Testis (tissue), 2 donors: Measurements from ENCODE around the gene CD3D.

Experiments
- CTCF ChIP-seq, 3 experiments: fragments of 450-650 bp in 2 of 3; fragments of 200-600 bp in 1 of 3; sonication (generic) in 1 of 3; IDR thresholded peaks; one replicate each; pipeline ENCODE4 v1.5.1; 2016 to 2019; ENCODE audit warnings: antibody characterized with exemption in 3 of 3, mild to moderate bottlenecking in 2 of 3, moderate library complexity in 1 of 3
- POLR2A ChIP-seq: fragments of 450-650 bp; IDR thresholded peaks from one replicate; pipeline ENCODE4 v1.6.1; 2017; ENCODE audit warnings: antibody characterized with exemption, mild to moderate bottlenecking, moderate library complexity

DNA sequence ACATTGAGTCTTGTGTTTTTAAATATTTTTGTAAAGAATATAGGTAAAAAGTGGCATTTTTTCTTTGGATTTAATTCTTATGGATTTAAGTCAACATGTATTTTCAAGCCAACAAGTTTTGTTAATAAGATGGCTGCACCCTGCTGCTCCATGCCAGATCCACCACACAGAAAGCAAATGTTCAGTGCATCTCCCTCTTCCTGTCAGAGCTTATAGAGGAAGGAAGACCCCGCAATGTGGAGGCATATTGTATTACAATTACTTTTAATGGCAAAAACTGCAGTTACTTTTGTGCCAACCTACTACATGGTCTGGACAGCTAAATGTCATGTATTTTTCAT lies 38.3 kb downstream of the CD3D start:
- no peak for TF ChIP-seq CTCF (IDR thresholded peaks at IDR 0.05)
- no peak for TF ChIP-seq POLR2A
